Loucy (cell line): ENCODE measurements around the gene ZMYND8.

Source experiments
- CTCF ChIP-seq: fragments of 200-600 bp; sonication (generic); conservative IDR thresholded peaks from 2 replicates; pipeline ENCODE4 v1.5.1; 2014; ENCODE audit warnings: mild to moderate bottlenecking, antibody characterized with exemption, low read length
- EZH2phosphoT487 ChIP-seq: fragments of 200-600 bp; IDR thresholded peaks from 2 replicates; pipeline ENCODE4 v1.6.1; 2018; ENCODE audit warnings: antibody characterized with exemption, mild to moderate bottlenecking, moderate library complexity, borderline replicate concordance

- no peak for TF ChIP-seq CTCF
- TF ChIP-seq EZH2phosphoT487 = no peak
Observed at GRCh38 chr20:47188540-47188939, 168.0 kb downstream of the ZMYND8 start.
